ENCODE results near the gene VSIG2.

- TF ChIP-seq CTCF (IDR thresholded peaks at IDR 0.05; ENCODE audit: extremely low read depth in 1 of 2, insufficient read depth in 1 of 2, low read depth in 1 of 2, low read length in 2 of 2), result no peak
- TF ChIP-seq POLR2A (IDR thresholded peaks at IDR 0.05; ENCODE audit: low read depth, low read length), result peak; percentile 41
- peak; percentile 49 for TF ChIP-seq POLR2AphosphoS5 (IDR thresholded peaks at IDR 0.05; ENCODE audit: insufficient read depth, low read depth, low read length)
- no peak for TF ChIP-seq MYC (IDR thresholded peaks at IDR 0.05; ENCODE audit: low read depth, low read length)
- TF ChIP-seq JUN (IDR thresholded peaks at IDR 0.05; ENCODE audit: borderline replicate concordance, insufficient read depth, insufficient read length, low read depth), result peak; percentile 76
- TF ChIP-seq FOS (IDR thresholded peaks at IDR 0.05; ENCODE audit: borderline replicate concordance, insufficient read depth, low read length), result peak; percentile 90
- TF ChIP-seq EZH2 (IDR thresholded peaks at IDR 0.05; ENCODE audit: borderline replicate concordance, low read depth, low read length, severe bottlenecking), result no peak
- peak; percentile 55 for TF ChIP-seq GATA2 (IDR thresholded peaks at IDR 0.05; ENCODE audit: insufficient read depth, insufficient read length, low read depth, low read length)
- no peak for TF ChIP-seq MAX (IDR thresholded peaks at IDR 0.05; ENCODE audit: insufficient read depth, insufficient read length)
Observed at GRCh38 chr11:124725719-124726105, 26.3 kb downstream of the VSIG2 start.
